Tibial nerve (tissue), 4 donors: ENCODE measurements around the gene NAT8L. TPM values are rescaled to one million over a fixed set of nuclear protein-coding genes. Genes with fewer than 3 reads are reported as not detected.

ENCODE experiments used
- DNase-seq, 2 donors: peaks; one replicate each; pipeline ENCODE4 v3.0.0-alpha.2; 2019; ENCODE audit warnings: low spot score in 2 of 2
- H3K27ac ChIP-seq, 4 donors: fragments of 200-600 bp; sonication (generic) in 3 of 4; one replicate each; pipeline ENCODE4 v1.5.1; 2017 to 2019; ENCODE audit warnings: mild to moderate bottlenecking in 1 of 4
- H3K27me3 ChIP-seq, 2 donors: fragments of 200-600 bp; sonication (generic) in 1 of 2; one replicate each; pipeline versions ENCODE4 v1.5.1 to v1.6.0; 2017 to 2019
- H3K36me3 ChIP-seq, 3 donors: fragments of 200-600 bp; sonication (generic); one replicate each; pipeline ENCODE4 v1.5.1; 2018 to 2019
- H3K4me1 ChIP-seq, 4 donors: fragments of 200-600 bp; sonication (generic) in 3 of 4; one replicate each; pipeline ENCODE4 v1.5.1; 2017 to 2019
- H3K4me3 ChIP-seq, 4 donors: fragments of 200-600 bp; sonication (generic) in 3 of 4; one replicate each; pipeline ENCODE4 v1.5.1; 2017 to 2019; ENCODE audit warnings: mild to moderate bottlenecking in 1 of 4, moderate library complexity in 1 of 4
- H3K9me3 ChIP-seq, 4 donors: fragments of 200-600 bp; sonication (generic) in 3 of 4; one replicate each; pipeline ENCODE4 v1.5.1; 2017 to 2019
- EP300 ChIP-seq, 2 donors: sonication (generic); formaldehyde crosslinking; IDR thresholded peaks; one replicate each; pipeline ENCODE4 v1.6.1; 2017; ENCODE audit warnings: antibody characterized with exemption in 2 of 2, mild to moderate bottlenecking in 1 of 2
- POLR2A ChIP-seq, 2 donors: fragments of 450-650 bp; IDR thresholded peaks; one replicate each; pipeline ENCODE4 v1.6.1; 2017; ENCODE audit warnings: antibody characterized with exemption in 2 of 2, mild to moderate bottlenecking in 2 of 2, moderate library complexity in 2 of 2
- WGBS, 2 donors: methylation state at CpG; one replicate each; pipeline ENCODE4 v1.1.5; 2018; 5-methylcytosine and 5-hydroxymethylcytosine counted together
- total RNA-seq, 4 donors: library from RNA; depleted of rRNA; stranded (reverse); fragments of >200 nt; gene quantifications; one replicate each; pipeline ENCODE4 v1.1.0, GENCODE V29; 2016
- TF ChIP-seq, protein P1 (sequence below), 5 experiments: fragments of 200-600 bp in 3 of 5; fragments of 450-650 bp in 2 of 5; sonication (generic) in 3 of 5; IDR thresholded peaks; one replicate each; pipeline ENCODE4 v1.5.1; 2016 to 2019; ENCODE audit warnings: antibody characterized with exemption in 5 of 5, mild to moderate bottlenecking in 3 of 5, moderate library complexity in 2 of 5

NAT8L gene
- total RNA-seq, 4 donors from 2014 or later = 1.8 to 11.1 (median 5.6) TPM

DNA sequence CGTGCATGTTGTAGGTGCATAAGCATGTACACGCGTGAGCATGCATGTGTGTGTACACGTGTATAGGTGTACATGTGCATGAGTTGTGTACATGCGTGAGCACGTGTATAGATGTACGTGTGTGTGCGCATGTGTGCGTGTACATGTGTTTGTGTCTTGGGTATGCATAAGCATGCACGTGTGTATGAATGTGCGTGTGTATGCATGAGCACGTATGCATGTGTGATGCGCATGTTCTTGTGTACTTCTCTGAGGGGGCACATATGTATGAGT lies 9.0 kb downstream of the NAT8L start:
- peaks cover 0 to 10% of the 10 kb centered on the region in 2 donors for H3K27me3 ChIP-seq
- no peaks in the 10 kb centered on the region for H3K9me3 ChIP-seq
- no peak for TF ChIP-seq POLR2A (IDR thresholded peaks at IDR 0.05)
- no peak for TF ChIP-seq EP300 (IDR thresholded peaks at IDR 0.05)
- TF ChIP-seq, protein P1, sequence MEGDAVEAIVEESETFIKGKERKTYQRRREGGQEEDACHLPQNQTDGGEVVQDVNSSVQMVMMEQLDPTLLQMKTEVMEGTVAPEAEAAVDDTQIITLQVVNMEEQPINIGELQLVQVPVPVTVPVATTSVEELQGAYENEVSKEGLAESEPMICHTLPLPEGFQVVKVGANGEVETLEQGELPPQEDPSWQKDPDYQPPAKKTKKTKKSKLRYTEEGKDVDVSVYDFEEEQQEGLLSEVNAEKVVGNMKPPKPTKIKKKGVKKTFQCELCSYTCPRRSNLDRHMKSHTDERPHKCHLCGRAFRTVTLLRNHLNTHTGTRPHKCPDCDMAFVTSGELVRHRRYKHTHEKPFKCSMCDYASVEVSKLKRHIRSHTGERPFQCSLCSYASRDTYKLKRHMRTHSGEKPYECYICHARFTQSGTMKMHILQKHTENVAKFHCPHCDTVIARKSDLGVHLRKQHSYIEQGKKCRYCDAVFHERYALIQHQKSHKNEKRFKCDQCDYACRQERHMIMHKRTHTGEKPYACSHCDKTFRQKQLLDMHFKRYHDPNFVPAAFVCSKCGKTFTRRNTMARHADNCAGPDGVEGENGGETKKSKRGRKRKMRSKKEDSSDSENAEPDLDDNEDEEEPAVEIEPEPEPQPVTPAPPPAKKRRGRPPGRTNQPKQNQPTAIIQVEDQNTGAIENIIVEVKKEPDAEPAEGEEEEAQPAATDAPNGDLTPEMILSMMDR (IDR thresholded peaks at IDR 0.05) = no peak
- H3K4me1 ChIP-seq = peaks cover 0 to 18% (median 4%) of the 10 kb centered on the region in 4 donors
- no peak overlapping the region for H3K27ac ChIP-seq
- H3K36me3 ChIP-seq = no peaks in the 10 kb centered on the region
- no peak for DNase-seq
- no peak overlapping the region for H3K4me3 ChIP-seq
- WGBS, 2 donors = 95 to 96% methylated on average over 13 of the region's 13 CpGs

DNA sequence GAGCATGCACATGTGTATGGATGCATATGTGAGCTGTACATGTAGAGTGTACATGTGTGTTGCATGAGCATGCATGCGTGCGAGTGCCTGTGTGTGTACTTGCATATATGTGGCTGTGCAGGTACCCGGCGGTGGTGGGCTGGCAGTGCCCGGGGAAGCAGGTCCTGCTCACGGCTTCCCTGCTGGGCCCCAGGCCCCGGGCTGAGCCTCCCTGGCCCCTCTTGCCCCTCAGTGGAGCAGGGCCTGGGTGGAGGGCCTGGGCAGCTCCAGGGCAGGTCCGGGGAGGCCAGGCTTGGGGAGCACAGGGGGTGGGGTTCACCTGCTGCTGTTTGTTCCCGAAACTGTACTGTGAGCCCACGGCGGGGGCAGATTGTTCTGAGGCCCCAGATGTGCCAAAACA lies 9.4 kb downstream of the NAT8L start:
- no peak for TF ChIP-seq POLR2A (IDR thresholded peaks at IDR 0.05)
- TF ChIP-seq EP300 (IDR thresholded peaks at IDR 0.05) = no peak
- DNase-seq = no peak
- no peak overlapping the region for H3K4me3 ChIP-seq
- H3K27me3 ChIP-seq = peaks cover 0 to 10% of the 10 kb centered on the region in 2 donors
- H3K9me3 ChIP-seq = no peaks in the 10 kb centered on the region
- 81 to 87% methylated on average over 9 to 11 of the region's 11 CpGs for WGBS, 2 donors
- no peak overlapping the region for H3K27ac ChIP-seq
- no peaks in the 10 kb centered on the region for H3K36me3 ChIP-seq
- peaks cover 0 to 18% (median 4%) of the 10 kb centered on the region in 4 donors for H3K4me1 ChIP-seq

DNA sequence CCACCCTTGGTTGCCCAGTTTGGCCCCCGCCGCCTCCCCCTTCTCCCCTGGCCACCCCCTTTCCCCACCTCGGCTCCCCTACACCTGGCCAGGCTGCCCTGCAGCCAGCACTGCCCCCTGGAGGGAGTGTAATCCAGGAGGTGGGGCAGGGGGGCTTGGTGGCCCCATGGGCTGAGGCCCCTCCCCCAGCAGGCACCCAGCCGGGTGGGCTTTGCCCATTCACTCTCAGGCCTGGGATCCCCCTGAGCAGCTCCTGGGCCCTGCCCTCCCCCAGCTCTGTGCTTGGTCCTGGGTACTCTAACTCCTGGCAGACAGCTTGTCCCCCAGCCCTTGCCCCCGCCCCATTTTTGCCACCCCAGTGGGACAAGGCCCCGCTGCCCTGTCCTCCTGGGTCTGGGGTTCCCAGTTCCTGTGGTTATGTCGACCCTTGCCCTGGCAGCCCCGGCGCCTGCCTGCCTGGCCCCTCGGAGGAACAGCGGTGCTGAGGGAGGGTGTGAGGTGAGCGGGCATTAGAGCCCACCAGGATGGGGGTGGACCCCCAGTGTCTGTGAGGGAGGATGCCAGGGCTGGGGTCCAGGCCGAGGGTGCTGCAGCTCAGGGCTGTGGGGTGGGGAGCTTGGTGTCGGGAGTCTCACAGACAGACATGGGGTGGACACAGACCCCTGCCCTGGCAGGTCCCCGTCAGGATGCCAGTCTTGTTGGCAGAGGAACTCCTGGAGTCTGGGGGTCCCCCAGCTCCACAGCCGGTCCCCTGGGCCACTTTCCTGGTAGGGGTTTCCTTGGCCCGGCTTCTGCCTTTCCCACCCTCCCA lies 10.2 kb downstream of the NAT8L start:
- Histone ChIP-seq H3K27ac (no peak overlapping the region), H3K27me3 (peaks cover 0 to 10% of the 10 kb centered on the region in 2 donors), H3K4me3 (no peak overlapping the region), H3K9me3 (no peaks in the 10 kb centered on the region), H3K36me3 (no peaks in the 10 kb centered on the region), H3K4me1 (peaks cover 0 to 18% (median 4%) of the 10 kb centered on the region in 4 donors)
- no peak for TF ChIP-seq POLR2A (IDR thresholded peaks at IDR 0.05)
- no peak for TF ChIP-seq EP300 (IDR thresholded peaks at IDR 0.05)
- TF ChIP-seq, protein P1 (IDR thresholded peaks at IDR 0.05) = no peak
- no peak for DNase-seq
- WGBS, 2 donors = 74 to 75% methylated on average over 11 to 16 of the region's 17 CpGs

DNA sequence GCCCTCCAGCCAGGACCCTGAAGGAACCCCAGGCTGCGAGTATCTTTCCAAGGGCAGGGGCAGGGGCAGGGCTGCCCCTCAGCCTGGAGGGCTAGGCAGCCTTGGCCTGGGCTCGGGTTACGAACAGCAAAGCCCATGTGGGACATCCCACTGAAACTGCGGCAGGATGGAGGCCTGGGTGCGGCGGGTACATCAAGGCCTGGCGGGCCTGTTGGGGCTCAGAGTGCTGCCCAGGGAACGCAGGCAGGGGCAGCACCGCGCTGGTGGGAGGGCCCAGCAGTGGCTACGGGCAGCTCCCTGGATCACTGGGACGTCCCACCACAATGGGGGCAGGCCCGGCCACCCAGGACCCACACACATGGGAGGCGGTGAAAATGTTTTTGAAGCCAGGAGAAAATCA lies 10.9 kb downstream of the NAT8L start:
- H3K4me3 ChIP-seq = no peak overlapping the region
- H3K9me3 ChIP-seq = no peaks in the 10 kb centered on the region
- TF ChIP-seq POLR2A (IDR thresholded peaks at IDR 0.05) (no peak), EP300 (IDR thresholded peaks at IDR 0.05) (no peak)
- TF ChIP-seq, protein P1 (IDR thresholded peaks at IDR 0.05) = no peak
- no peaks in the 10 kb centered on the region for H3K36me3 ChIP-seq
- DNase-seq = no peak
- 48 to 70% methylated on average over 8 to 11 of the region's 14 CpGs for WGBS, 2 donors
- no peak overlapping the region for H3K27ac ChIP-seq
- peaks cover 0 to 5% of the 10 kb centered on the region in 2 donors for H3K27me3 ChIP-seq
- peaks cover 0 to 18% (median 4%) of the 10 kb centered on the region in 4 donors for H3K4me1 ChIP-seq

DNA sequence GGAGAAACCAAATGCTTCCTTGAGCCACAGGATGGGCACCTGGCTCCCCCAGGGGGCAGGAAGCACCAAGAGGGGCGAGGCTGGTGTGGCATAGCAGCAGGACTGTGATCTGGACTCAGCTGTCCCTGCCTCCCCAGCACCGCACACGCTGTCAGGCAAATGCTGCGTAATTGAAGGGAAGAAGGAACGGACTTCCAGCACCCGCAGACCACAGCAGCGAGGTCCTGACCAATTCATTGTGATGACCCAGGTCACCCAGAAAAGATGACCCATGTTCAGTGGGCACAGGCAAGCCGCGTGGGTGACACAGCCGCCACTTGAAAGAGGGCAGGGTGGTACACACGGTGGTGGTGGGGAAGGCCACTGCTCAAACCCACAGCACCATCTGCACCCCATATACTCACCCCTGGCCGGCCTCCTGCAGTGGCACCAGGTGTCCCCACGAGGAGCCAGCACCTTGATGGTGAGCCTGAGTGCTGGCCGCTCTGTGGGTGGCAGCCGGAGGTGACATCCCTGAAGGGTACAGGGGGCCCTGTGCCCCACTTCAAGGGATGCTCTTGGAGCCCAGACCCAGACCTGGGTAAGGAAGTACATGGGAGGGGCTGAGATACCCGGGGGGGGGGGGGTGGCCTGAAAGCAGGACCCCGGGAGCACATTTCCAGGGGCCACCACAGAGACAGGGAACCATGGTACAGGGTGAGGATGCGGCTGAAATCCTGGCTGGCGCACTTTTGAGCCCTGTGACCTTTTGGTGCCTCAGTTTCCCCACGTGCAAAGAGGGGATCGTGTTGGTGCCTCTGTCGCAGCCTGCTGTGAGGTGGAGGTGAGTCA lies 11.5 kb downstream of the NAT8L start:
- no peak for DNase-seq
- Histone ChIP-seq H3K9me3 (no peaks in the 10 kb centered on the region), H3K27ac (no peak overlapping the region), H3K27me3 (peaks cover 0 to 4% of the 10 kb centered on the region in 2 donors), H3K36me3 (no peaks in the 10 kb centered on the region), H3K4me1 (peaks cover 0 to 18% (median 4%) of the 10 kb centered on the region in 4 donors), H3K4me3 (no peak overlapping the region)
- TF ChIP-seq POLR2A (IDR thresholded peaks at IDR 0.05) (no peak), EP300 (IDR thresholded peaks at IDR 0.05) (no peak)
- TF ChIP-seq, protein P1 (IDR thresholded peaks at IDR 0.05) = no peak
- 74 to 83% methylated on average over 18 to 22 of the region's 22 CpGs for WGBS, 2 donors
